HS-27A (cell line): ENCODE measurements around the gene MYDGF.

Experiments
- DNase-seq: peaks from one replicate; pipeline ENCODE4 v3.0.0-alpha.2; 2012; ENCODE audit warnings: low read depth, missing footprints

Gene MYDGF

GRCh38 chr19:4640247-4641000, 29.7 kb downstream of the MYDGF start:
- DNase-seq, result no peak

DNA sequence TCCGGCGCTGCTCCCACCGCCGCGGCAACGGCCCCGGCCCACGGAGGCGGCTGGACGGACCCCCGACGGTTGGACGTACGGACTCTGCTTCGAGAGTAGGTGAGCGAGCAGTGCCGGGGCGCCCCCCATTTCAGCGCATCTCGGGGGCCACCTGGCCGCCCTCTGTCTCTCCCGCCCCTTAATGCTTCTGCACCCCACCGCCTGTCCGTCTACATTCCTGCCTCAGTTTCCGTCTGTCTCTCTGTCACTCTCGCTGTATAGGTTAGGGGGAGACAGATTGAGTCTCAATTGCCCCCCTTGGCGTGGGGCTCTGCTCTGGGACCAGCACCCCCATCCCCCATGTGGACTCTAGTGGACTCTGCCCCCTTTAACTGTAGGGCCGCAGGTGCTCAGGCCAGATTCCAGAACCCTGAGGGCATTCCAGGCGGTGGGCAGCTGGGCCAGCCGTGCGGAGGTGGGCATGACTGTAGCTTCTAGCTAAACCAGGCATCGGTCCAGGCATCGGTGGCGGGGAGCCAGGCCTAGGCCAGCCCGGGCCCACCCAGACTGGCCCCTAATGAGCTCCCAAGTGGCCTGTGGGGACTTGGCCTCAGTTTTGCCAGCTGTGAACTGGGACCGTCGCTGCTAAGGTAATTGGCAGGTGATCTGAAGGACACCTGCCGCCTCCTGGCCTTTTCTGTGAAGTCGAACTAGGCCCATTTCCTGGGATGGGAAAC, 30.5 kb downstream of the MYDGF start:
- DNase-seq, result no peak

DNA sequence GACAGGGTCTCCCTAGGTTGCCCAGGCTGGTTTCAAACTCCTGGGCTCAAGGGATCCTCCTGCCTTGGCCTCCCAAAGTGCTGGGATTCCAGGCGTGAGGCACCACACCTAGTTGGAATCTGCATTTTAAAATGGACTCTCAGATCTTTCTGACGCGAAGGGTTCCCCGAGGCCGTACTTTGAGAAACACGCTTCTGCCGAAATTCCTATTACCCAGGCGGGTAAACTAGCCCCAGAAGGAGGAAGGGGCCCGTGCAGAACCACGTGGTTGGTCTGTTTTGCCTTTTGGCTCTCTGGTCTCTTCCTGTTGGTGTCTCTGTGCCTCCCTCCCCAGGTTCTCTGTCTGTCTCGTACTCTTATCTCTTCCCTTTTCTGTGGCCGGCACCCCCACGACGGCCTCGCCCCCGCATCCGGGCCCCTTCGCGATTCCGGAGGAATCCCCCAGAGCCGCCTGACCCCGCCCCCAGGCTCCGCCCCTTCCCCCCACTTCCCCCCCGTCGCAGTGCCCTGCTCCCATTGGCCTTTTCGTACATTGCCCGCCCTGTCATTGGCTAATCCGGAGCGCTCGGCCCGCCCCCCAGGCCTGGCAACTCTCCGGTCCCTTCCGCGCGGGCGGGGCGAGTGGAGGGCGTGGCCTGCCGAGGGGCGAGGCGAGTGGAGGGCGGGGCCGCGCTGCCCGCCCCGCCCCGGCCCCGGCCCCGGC, 31.2 kb downstream of the MYDGF start, which contains the start of gene TNFAIP8L1:
Gene TNFAIP8L1 (plus strand): TSS at position 689 of the 703 bp plus-strand sequence. CDS start 12,354 bp downstream, outside the sequence.
- DNase-seq, result peak; percentile 64

- DNase-seq, result no peak
Observed at GRCh38 chr19:4638317-4638716, 31.8 kb downstream of the MYDGF start.

DNA sequence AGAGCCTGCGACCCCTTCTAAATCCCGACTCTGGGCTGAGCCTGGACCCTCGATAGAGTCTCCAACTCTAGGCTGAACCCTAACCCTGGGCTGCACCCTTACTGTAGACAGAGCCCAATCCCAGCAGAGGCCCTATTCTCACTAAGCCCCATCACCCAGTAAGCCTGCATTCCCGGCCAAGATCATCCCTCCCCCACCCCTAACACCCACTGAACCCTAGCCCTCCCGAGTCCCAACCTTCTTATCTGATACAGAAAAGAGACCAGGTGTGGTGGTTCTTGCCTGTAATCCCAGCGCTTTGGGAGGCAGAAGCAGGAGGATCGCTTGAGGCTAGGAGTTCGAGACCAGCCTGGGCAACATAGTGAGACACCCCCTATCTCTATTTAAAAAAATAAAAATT, 33.4 kb downstream of the MYDGF start:
- DNase-seq, result no peak

DNA sequence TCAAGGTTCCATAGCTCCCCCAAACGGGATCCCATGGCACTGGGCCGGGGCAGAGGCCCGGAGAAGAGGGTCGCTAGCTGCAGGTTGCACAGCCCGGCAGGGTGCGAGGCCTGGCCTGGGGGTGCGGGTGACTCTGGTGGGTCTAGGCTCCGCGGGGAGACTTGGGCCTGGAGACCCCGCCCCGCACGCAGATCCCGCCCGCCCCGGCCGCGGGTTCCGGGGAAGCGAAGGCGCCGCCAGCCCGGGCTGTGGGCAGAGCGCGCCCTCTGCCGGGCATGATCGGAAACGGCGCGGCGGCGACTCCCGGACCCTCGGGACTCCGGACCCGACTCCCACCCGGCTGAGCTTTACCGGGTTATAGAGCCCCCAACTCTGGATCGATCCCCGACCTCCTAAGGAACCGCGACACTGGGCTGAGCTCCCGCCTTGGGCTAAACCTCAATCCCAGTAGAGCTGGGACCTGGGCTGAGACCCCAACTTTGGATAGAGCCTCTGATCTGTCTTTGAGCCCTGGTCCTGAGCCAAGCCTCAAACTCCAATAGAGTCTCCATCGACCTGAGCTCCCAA, 33.9 kb downstream of the MYDGF start:
- no peak for DNase-seq

DNA sequence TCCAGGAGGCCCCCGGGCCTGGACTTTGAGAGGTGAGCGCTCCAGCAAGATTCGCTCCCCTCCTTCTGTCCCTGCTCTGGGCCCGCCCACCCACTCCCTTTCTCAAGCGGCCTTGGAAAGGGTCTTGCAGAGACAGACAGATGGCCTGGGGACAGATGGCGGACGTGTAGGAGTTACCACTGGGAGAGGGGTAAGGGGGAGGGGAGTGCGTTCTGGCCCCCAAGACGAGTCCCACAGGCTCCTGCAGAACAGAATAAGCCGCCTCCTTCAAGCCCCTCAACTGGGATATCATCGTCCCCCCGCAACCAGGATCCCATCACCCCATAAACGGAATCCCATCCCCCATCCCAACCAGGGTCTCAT, 34.4 kb downstream of the MYDGF start:
- no peak for DNase-seq

- no peak for DNase-seq
Observed at GRCh38 chr19:4633140-4633967, 36.8 kb downstream of the MYDGF start.

DNA sequence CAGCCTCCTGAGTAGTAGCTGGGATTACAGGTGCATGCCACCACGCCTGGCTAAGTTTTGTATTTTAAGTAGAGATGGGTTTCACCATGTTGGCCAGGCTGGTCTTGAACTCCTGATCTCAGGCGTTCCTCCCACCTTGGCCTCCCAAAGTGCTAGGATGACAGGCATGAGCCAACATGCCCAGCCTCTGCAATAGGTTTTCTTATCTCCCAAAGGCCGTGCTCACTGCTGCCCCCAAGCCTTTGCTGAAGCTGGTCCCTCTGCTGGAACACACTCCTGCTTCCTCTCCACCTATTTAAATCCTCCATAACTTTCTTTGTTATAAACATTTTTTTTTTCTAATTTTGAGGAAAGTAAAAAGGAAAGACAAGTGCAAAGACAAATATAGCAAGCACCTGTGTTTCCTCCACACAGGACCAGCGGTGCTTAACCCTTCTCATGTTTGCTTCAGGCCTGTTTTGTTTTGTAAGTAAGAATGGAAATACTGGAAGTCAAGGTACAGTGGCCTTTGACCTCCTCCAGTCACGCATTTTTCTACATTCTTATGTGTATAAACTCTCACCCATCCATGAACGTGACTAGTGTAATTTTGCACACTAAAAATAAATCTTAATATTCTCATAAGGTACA, 45.3 kb downstream of the MYDGF start:
- DNase-seq, result no peak

DNA sequence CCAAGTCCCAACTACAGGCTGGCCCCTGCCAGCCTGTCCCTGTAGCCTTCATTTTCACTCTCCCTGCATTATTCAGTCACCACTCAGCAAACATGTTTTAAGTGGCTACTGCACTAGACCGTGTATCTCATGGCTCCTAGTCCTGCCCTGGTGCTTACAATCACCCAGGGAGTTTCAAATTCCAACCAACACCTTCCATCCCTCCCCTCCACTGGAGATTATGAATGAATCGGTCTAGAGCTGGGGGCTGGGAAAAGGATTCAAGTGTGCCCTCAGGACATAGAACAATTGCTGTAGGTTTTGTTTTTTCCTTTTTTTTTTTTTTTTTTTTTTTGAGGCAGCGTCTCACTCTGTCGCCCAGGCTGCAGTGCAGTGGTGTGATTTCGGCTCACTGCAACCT, 45.8 kb downstream of the MYDGF start:
- no peak for DNase-seq

- no peak for DNase-seq
Observed at GRCh38 chr19:4622695-4623421, 47.3 kb downstream of the MYDGF start.

- no peak for DNase-seq
Observed at GRCh38 chr19:4620675-4621074, 49.5 kb downstream of the MYDGF start.

- no peak for DNase-seq
Observed at GRCh38 chr19:4619668-4620294, 50.4 kb downstream of the MYDGF start.

DNA sequence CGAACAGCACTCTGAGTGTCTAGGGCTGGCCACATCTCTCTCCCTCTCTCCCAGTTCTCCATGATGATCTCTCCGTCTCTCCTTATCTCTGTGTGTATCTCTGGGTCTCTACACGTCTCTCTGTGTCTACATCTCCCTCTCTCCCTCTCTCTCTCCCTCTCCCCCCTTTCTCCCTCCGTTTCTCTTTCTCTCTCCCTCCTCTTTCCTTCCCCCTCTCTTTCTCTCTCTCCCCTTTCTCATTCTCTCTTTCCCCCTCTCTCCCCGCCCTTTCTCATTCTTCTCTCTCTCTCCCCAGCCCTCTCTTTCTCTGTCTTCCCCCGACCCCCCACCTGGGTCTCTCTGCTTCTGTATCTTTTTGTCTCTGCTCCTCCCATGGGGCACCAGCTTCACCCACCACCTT, 52.1 kb downstream of the MYDGF start:
- DNase-seq, result no peak

- no peak for DNase-seq
Observed at GRCh38 chr19:4613254-4613751, 56.8 kb downstream of the MYDGF start.

DNA sequence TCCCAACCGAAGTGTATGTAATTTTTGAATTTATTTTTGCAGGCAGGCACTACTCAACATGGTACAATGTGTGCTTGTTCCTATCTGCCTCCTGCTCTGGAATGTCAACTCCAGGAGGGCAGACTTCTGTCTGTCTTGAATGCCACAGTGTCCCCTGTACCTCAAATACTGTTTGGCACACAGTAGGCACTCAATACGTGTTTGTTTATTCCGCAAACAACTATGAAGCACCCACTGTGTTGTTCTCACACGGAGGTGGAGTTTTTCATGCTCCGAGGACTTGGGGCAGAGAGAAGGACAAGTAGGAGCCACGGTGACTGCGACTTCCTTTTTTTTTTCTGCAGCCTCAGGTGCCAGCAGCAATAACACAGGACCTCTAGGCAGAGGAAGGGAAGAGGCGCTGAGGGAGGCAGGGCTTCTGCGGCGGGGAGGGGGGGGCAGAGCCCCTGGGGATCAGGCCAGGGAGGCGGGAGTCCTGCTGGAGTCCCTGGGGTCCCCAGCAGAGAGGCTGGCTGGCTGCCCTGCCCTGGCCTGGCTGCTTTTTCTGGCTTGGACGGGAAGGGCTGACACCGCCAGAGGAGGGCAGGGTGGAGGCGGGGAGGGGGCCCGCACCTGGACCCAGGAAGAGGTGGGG, 60.1 kb downstream of the MYDGF start:
- DNase-seq, result no peak
